Ovary (tissue), 3 donors: ENCODE measurements around the gene RAB31.

Source experiments
- CTCF ChIP-seq, 3 donors: fragments of 450-650 bp in 2 of 3; fragments of 200-600 bp in 1 of 3; IDR thresholded peaks; one replicate each; pipeline versions ENCODE4 v1.5.1 to v1.8.0; 2016 to 2022; ENCODE audit warnings: antibody characterized with exemption in 3 of 3, mild to moderate bottlenecking in 1 of 3
- EP300 ChIP-seq: sonication (generic); formaldehyde crosslinking; IDR thresholded peaks from one replicate; pipeline ENCODE4 v1.6.1; 2017; ENCODE audit warnings: antibody characterized with exemption
- donor health status: DM: no; HTN: no; CAD: no.

DNA sequence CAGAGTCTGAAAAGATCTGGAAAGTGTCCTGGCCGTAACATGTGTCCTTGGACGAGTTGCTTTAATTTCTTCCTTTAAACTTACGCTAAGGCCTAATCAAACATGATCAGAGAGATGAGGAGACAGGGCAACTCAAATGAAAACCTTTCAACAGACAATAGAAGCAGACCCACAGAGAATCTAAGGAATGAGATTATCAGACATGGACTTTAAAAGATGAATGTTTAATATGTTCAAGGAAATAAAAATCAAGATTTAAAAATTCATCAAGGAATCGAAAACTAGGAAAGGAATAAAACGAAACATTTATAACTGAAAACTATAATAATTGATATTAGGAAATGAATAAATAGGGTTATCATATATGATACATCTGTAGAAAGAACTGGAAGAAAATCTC lies 55.1 kb downstream of the RAB31 start:
- TF ChIP-seq CTCF (IDR thresholded peaks at IDR 0.05) (no peak), EP300 (no peak)
